Activated CD4-positive, alpha-beta T cell treated with anti-CD3 and anti-CD28 coated beads for 36 hours (primary cell): ENCODE data around the gene LMBRD1. TPM values are rescaled to one million over a fixed set of nuclear protein-coding genes. Genes with fewer than 3 reads are reported as not detected.
A peak's percentile ranks its signal among the peaks of the same experiment; 100 is the strongest.
"Not testable (repeated sequence)": the region's sequence is repeated elsewhere in the genome, so short reads cannot be mapped to it uniquely, and the experiment has no call there.

Source experiments
- ATAC-seq: fragments of 200-7000 bp; cut with Tn5 transposase; one replicate; pipeline ENCODE4 v1.10.0; 2021; ENCODE audit warnings: mild to moderate bottlenecking, moderate library complexity
- CTCF ChIA-PET: fragments of 350-600 bp; sonication (Branson Sonifier 250); formaldehyde crosslinking; loops from one replicate; lab custom pipeline; 2021; ENCODE audit warnings: antibody characterized with exemption; lab: Charles Lee
- POLR2A ChIA-PET: fragments of 350-600 bp; sonication (Branson Sonifier 250); formaldehyde crosslinking; loops from one replicate; lab custom pipeline; 2021; ENCODE audit warnings: antibody characterized with exemption, inconsistent platforms; lab: Charles Lee
- DNase-seq: peaks from one replicate; pipeline ENCODE4 v3.0.0-alpha.2; 2020
- H3K27ac Mint-ChIP-seq: one replicate; pipeline ENCODE4 v1.8.0; 2021; ENCODE audit warnings: mixed read lengths
- H3K27me3 Mint-ChIP-seq: one replicate; pipeline ENCODE4 v1.8.0; 2021; ENCODE audit warnings: mixed read lengths
- H3K36me3 Mint-ChIP-seq: one replicate; pipeline ENCODE4 v1.8.0; 2021; ENCODE audit warnings: low read depth, mixed read lengths
- H3K4me1 Mint-ChIP-seq: one replicate; pipeline ENCODE4 v1.8.0; 2021; ENCODE audit warnings: mixed read lengths
- H3K4me3 Mint-ChIP-seq: one replicate; pipeline ENCODE4 v1.8.0; 2021; ENCODE audit warnings: mild to moderate bottlenecking, moderate library complexity, mixed read lengths
- H3K9me3 Mint-ChIP-seq: one replicate; pipeline ENCODE4 v1.8.0; 2021; ENCODE audit warnings: low read depth, mixed read lengths
- intact Hi-C, 2 experiments: fragments of 100-400 bp; cut with DNase I in 1 of 2; cut with micrococcal nuclease in 1 of 2; formaldehyde crosslinking; loops; one replicate each; pipeline versions ENCODE4 v1.14.2 to v1.15.1; 2022 to 2024; cut with DNase I, micrococcal nuclease
- total RNA-seq, 2 experiments: library from RNA; stranded (reverse); gene quantifications; one replicate each; pipeline ENCODE4 v1.2.3, GENCODE V29; 2021

LMBRD1 gene
- total RNA-seq, 2 experiments from 2014 or later: 16.7 to 18.4 TPM

DNA sequence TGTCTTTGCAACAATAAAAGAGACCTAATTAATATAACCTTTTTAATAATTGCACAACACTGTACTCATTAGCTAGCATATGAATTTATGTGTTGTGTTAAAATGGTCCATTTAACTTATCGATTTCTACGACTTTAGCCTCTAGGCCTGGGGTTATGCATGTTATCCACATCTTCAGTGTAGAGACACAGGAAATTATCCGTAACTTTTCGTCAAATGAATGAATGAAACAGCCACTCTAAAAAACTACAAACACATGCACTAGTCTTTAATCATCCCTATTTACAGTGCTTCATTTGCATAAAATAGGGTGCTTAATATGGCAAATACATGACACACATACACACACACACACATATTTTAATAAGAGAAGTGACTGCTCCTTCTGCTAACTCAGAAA lies 22.3 kb upstream of the LMBRD1 start:
- ChIA-PET POLR2A (interaction anchor here (0.7 kb wide), 1 partner anchor 22 kb away, joined by 7 read pairs; no protein-coding TSS in a partner anchor), CTCF (no interaction called here)
- intact Hi-C loops: no loop called here
- ATAC-seq: no peak
- H3K9me3 Mint-ChIP-seq: no peaks in the 10 kb centered on the region
- no peaks in the 10 kb centered on the region for H3K36me3 Mint-ChIP-seq
- DNase-seq: no peak
- no peaks in the 10 kb centered on the region for H3K27me3 Mint-ChIP-seq
- H3K27ac Mint-ChIP-seq: no peak overlapping the region
- peaks cover 23% of the 10 kb centered on the region for H3K4me1 Mint-ChIP-seq
- H3K4me3 Mint-ChIP-seq: no peak overlapping the region

GRCh38 chr6:69818223-69818930 lies 21.6 kb upstream of the LMBRD1 start:
- ChIA-PET POLR2A (interaction anchor here (0.7 kb wide), 1 partner anchor 21 kb away, joined by 7 read pairs; no protein-coding TSS in a partner anchor), CTCF (no interaction called here)
- no peak overlapping the region for H3K4me3 Mint-ChIP-seq
- intact Hi-C loops: no loop called here
- no peaks in the 10 kb centered on the region for H3K9me3 Mint-ChIP-seq
- H3K36me3 Mint-ChIP-seq: no peaks in the 10 kb centered on the region
- H3K27me3 Mint-ChIP-seq: no peaks in the 10 kb centered on the region
- H3K27ac Mint-ChIP-seq: no peak overlapping the region
- peaks cover 29% of the 10 kb centered on the region for H3K4me1 Mint-ChIP-seq
- ATAC-seq (no peak), DNase-seq (no peak)

GRCh38 chr6:69817358-69817757 lies 20.5 kb upstream of the LMBRD1 start:
- no peaks in the 10 kb centered on the region for H3K36me3 Mint-ChIP-seq
- POLR2A ChIA-PET: no interaction called here
- H3K4me1 Mint-ChIP-seq: peaks cover 39% of the 10 kb centered on the region
- no peak overlapping the region for H3K4me3 Mint-ChIP-seq
- H3K27me3 Mint-ChIP-seq: no peaks in the 10 kb centered on the region
- H3K27ac Mint-ChIP-seq: no peak overlapping the region
- no peaks in the 10 kb centered on the region for H3K9me3 Mint-ChIP-seq
- CTCF ChIA-PET: interaction anchor here (4.1 kb wide), 1 partner anchor 20 kb away, joined by 23 read pairs; the partner anchor contains the start of gene LMBRD1
- no peak for DNase-seq
- ATAC-seq: no peak
- intact Hi-C loops: no loop called here

- POLR2A ChIA-PET: no interaction called here
- intact Hi-C loops: no loop called here
- CTCF ChIA-PET: interaction anchor here (0.6 to 4.1 kb wide), 4 partner anchors 17 to 597 kb away, joined by 3 to 23 read pairs (median 3); partner anchors contain the start of genes FAM135A and LMBRD1
- DNase-seq: no peak
- no peaks in the 10 kb centered on the region for H3K27me3 Mint-ChIP-seq
- no peaks in the 10 kb centered on the region for H3K36me3 Mint-ChIP-seq
- peaks cover 45% of the 10 kb centered on the region for H3K4me1 Mint-ChIP-seq
- no peak for ATAC-seq
- H3K4me3 Mint-ChIP-seq: peak overlapping the region; percentile 38
- no peaks in the 10 kb centered on the region for H3K9me3 Mint-ChIP-seq
- H3K27ac Mint-ChIP-seq: peak overlapping the region; percentile 93
These were observed 19.8 kb upstream of the LMBRD1 start for GRCh38 chr6:69816569-69816968.

DNA sequence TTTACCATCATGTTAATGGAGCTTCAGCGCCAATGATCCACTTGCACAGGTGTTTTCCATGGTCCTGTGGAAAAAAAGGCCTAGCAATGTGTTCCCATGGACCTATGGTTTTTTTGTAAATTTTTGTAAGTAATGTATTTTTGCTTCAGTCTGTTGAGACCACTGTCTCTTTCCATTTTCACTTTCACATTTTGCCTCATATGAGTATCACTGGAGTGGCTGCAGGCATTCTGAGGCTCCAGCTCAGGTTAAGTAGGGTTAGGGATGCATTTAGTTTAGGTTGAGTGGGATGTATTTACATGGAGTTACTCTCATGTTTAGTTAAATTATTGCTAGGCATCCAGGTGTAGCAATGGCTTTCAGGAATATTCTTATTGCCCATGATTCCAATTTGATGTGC lies 19.2 kb upstream of the LMBRD1 start:
- Mint-ChIP-seq H3K9me3 (no peaks in the 10 kb centered on the region), H3K4me3 (peak overlapping the region; percentile 62), H3K36me3 (no peaks in the 10 kb centered on the region), H3K4me1 (peaks cover 48% of the 10 kb centered on the region), H3K27ac (peak overlapping the region; percentile 93), H3K27me3 (no peaks in the 10 kb centered on the region)
- POLR2A ChIA-PET: no interaction called here
- DNase-seq: no peak
- intact Hi-C loops: no loop called here
- ATAC-seq: peak; percentile 75
- CTCF ChIA-PET: interaction anchor here (0.6 to 4.1 kb wide), 5 partner anchors 16 to 597 kb away, joined by 3 to 23 read pairs (median 3); partner anchors contain the start of genes FAM135A and LMBRD1

GRCh38 chr6:69813508-69813907 lies 16.7 kb upstream of the LMBRD1 start:
- H3K9me3 Mint-ChIP-seq: no peaks in the 10 kb centered on the region
- ATAC-seq: peak; percentile 75
- peaks cover 51% of the 10 kb centered on the region for H3K4me1 Mint-ChIP-seq
- DNase-seq: no peak
- peak overlapping the region; percentile 13 for H3K4me3 Mint-ChIP-seq
- no peaks in the 10 kb centered on the region for H3K27me3 Mint-ChIP-seq
- peak overlapping the region; percentile 82 for H3K27ac Mint-ChIP-seq
- POLR2A ChIA-PET: interaction anchor here (1.2 kb wide), 1 partner anchor 17 kb away, joined by 3 read pairs; the partner anchor contains the start of gene LMBRD1
- CTCF ChIA-PET: interaction anchor here (0.7 to 4.1 kb wide), 6 partner anchors 8 to 72 kb away, joined by 3 to 23 read pairs (median 4); partner anchors contain the start of gene LMBRD1
- intact Hi-C loops: loop anchor here (1.0 kb wide), 2 partner anchors 16 to 17 kb away; partner anchors contain the start of gene LMBRD1 (in 1 of the 2)
- H3K36me3 Mint-ChIP-seq: no peaks in the 10 kb centered on the region

DNA sequence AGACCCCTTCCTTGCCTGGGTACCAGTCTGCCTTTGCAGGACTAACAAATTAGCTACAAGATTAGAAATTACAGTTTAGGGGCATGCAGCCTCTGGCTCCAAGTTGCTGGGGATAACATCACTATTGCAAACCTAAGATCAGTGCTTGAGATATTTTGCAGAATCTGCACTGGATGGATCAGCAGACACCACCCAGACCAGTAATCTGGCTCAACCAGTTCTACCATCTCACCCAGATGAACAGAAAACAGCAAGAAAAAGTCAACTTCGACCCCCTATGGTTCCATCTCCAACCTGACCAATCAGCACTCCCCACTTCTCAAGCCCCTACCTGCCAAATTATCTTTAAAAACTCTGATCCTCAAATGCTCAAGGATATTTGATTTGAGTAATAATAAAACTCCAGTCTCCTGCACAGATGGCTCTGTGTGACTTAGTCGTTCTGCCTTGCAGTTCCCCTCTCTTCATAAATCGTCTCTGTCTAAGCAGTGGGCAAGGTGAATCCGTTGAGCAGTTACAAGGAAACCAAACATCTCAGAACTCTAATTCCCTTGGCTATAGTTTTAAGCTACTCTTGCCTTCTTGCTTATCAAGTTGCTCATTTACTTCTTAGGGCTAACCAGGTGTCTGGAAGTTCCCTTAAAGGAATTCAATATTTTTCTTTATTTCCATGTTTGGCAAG lies 16.1 kb upstream of the LMBRD1 start:
- peaks cover 51% of the 10 kb centered on the region for H3K4me1 Mint-ChIP-seq
- ATAC-seq (no peak), DNase-seq (no peak)
- POLR2A ChIA-PET: no interaction called here
- H3K27ac Mint-ChIP-seq: peak overlapping the region; percentile 82
- no peaks in the 10 kb centered on the region for H3K27me3 Mint-ChIP-seq
- CTCF ChIA-PET: interaction anchor here (0.7 to 4.1 kb wide), 7 partner anchors 12 to 68 kb away, joined by 3 to 23 read pairs (median 4); partner anchors contain the start of gene LMBRD1
- H3K4me3 Mint-ChIP-seq: no peak overlapping the region
- H3K9me3 Mint-ChIP-seq: no peaks in the 10 kb centered on the region
- no peaks in the 10 kb centered on the region for H3K36me3 Mint-ChIP-seq
- intact Hi-C loops: loop anchor here (1.0 kb wide), 2 partner anchors 16 to 17 kb away; partner anchors contain the start of gene LMBRD1 (in 1 of the 2)

DNA sequence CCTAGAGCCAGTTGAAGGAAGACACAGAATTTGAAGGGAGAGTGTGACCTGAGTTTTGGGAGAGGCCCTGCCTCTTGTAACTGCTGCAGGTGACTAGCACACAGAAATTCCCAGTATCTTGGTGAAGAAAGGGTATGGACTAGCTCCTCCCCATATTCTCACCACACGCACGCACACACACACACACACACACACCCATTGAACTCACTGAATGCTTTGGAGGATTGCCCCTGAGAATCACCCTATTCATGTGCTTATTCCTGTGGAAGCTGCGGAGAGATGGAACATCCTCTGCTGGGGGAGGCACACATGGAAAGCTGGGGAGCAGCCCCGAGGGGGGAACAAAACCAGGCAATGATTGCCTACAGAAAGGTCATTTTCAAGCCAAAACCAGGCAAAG lies 6.2 kb upstream of the LMBRD1 start:
- intact Hi-C loops: no loop called here

DNA sequence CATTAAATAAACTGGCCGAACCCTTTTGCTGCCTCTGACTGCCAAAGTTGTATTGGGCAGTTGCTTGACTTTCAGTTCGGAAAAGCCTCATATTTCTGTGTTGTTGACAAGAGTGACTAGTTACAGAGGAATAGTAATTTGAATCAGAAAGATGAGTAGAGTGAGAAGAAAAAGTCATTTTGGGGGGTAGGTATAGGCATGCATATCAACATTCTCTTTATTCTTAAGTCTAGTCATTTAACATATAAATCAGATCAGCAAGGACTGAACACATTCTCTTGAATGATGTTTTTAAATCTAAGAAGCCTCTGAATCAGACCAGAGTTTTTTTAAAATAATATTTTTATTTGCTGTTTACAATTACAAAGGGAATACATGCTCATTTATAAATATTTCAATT lies 4.9 kb upstream of the LMBRD1 start:
- no peaks in the 10 kb centered on the region for H3K36me3 Mint-ChIP-seq
- intact Hi-C loops: no loop called here
- no peak overlapping the region for H3K27ac Mint-ChIP-seq
- DNase-seq (no peak), ATAC-seq (no peak)
- no peak overlapping the region for H3K4me3 Mint-ChIP-seq
- no peaks in the 10 kb centered on the region for H3K27me3 Mint-ChIP-seq
- peaks cover 10% of the 10 kb centered on the region for H3K4me1 Mint-ChIP-seq
- ChIA-PET CTCF (interaction anchor here (1.0 to 1.5 kb wide), 2 partner anchors 8 to 10 kb away, joined by 3 read pairs; no protein-coding TSS in a partner anchor), POLR2A (no interaction called here)
- no peaks in the 10 kb centered on the region for H3K9me3 Mint-ChIP-seq

More for the DNA sequence above, 6.2 kb upstream of the LMBRD1 start:
- Mint-ChIP-seq H3K36me3 (no peaks in the 10 kb centered on the region), H3K4me3 (no peak overlapping the region), H3K9me3 (no peaks in the 10 kb centered on the region), H3K27ac (no peak overlapping the region), H3K4me1 (no peaks in the 10 kb centered on the region), H3K27me3 (no peaks in the 10 kb centered on the region)
- ChIA-PET POLR2A (no interaction called here), CTCF (no interaction called here)
- no peak for ATAC-seq
- DNase-seq: no peak

DNA sequence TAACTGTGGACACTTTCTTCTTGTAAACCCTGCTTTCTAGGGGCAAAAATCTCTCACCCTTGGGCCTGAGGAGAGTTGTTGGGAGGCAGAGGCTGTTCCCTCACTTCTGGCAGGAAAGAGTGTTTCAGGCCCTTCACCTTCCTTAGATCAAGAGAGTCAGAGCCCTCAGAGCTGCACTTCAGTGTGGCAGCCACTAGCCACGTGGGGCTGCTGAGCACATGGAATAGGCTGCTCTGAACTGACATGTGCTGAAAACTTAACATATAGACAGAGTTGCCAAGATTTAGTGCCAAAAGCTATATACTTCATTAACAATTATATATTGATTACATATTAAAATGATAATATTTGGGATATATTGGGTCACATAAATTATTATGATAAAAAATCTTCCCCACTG lies 4.4 kb upstream of the LMBRD1 start:
- ChIA-PET CTCF (interaction anchor here (1.0 to 1.5 kb wide), 2 partner anchors 8 to 11 kb away, joined by 3 read pairs; no protein-coding TSS in a partner anchor), POLR2A (no interaction called here)
- ATAC-seq: no peak

GRCh38 chr6:69798796-69799195 lies 2.0 kb upstream of the LMBRD1 start:
- ATAC-seq, H3K4me3 Mint-ChIP-seq, H3K27me3 Mint-ChIP-seq, POLR2A ChIA-PET, H3K9me3 Mint-ChIP-seq, H3K27ac Mint-ChIP-seq, H3K36me3 Mint-ChIP-seq, DNase-seq: not testable (repeated sequence)
- intact Hi-C loops: loop anchor here (5.0 to 10.0 kb wide), 3 partner anchors 69 to 866 kb away; partner anchors contain the start of genes COL19A1 (in 1 of the 2) and SMAP1 (in 1 of the 2)
- H3K4me1 Mint-ChIP-seq: peaks cover 32% of the 10 kb centered on the region
- CTCF ChIA-PET: interaction anchor here (0.6 kb wide), 1 partner anchor 133 kb away, joined by 4 read pairs; no protein-coding TSS in a partner anchor

More for the DNA sequence above, 4.4 kb upstream of the LMBRD1 start:
- Mint-ChIP-seq H3K4me1 (peaks cover 10% of the 10 kb centered on the region), H3K9me3 (no peaks in the 10 kb centered on the region), H3K36me3 (no peaks in the 10 kb centered on the region), H3K4me3 (no peak overlapping the region), H3K27me3 (no peaks in the 10 kb centered on the region), H3K27ac (no peak overlapping the region)
- DNase-seq: peak; percentile 16
- intact Hi-C loops: no loop called here
